Measurements from ENCODE around the gene SPCS3.

SPCS3 gene

DNA sequence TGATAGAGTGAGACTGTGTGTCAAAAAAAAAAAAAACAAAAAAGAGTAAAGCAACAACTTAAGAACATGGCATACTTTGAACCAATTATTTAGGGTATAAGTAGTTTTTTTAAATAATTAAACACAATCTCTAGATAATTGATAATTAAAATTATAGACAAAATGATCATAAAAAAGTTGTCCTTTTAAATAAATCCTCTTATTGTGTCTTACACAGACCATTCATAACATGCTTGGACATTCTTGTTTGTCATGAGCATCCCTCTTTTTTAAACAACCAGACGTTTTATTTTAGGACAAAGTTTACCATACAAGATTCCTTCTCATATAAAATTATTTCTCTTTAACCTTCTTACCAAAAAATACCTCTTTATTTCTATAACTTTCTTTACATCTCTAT, 35.1 kb downstream of the SPCS3 start:
- DNase-seq: no peak

DNA sequence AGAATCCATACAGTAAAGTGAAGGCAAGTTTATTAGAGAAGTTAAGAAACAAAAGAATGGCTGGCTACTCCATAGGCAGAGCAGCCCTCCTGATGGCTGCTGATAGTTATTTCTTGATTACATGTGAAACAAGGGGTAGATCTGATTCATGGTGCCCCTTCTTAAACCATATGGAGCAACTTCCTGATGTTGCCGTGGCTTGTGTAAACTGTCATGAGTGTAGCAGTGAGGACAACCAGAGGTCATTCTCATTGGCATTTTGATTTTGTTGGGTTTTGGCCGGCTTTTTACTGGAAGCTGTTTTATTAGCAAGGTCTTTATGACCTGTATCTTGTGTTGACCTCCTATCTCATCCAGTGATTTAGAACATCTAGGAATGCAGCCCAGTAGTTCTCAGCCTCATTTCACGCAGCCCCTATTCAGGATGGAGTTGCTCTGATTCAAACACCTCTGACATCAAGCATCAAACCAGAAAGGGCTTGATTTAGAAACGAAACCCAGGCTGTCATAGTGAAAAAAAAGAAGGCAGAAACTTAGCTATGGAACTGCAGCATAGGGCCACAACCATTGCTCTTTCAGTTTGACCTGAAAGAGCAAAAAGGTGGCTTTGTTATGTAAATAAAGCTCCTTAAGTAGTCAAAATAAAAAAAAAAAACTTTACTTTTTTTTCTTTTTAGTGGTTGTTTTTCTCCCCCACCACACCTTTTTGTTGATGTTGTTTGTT, 37.8 kb downstream of the SPCS3 start:
- DNase-seq: no peak

DNA sequence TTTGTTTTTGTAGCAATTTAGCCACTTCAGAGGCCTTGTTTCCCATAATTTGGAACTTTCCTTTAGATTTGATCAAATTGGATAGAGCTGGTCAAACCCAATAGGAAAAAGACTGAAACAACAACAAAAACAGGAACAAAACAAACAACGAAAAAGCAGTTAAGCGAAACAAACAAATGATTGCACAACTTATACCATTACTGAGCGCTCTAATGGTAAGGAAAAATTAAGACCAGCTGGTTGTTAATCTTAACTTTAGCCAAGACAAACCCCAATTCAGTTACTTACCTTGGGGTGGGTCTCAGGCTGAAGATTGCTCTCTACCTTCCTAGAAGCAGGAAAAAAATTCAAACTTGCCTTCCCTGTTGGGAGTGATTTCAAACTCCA, 38.3 kb downstream of the SPCS3 start:
- DNase-seq: no peak

DNA sequence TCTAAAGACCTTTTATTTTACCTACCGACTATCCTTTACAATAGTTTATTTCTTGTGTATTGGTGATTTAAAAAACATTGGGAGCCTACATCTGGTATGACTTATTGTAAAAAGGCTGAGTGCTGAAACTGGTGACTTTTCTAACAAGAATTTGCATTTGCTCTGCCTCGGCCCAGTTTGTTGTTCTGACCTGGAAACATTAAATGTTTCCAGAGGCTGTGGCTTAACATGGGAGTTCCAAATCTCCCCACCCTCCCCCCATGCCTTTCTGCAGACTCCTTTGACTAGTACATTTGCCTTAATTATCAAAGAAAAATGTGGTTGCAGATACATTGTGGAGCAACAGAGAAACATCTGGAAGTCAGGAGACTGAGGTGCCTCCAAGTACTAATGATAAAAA, 39.8 kb downstream of the SPCS3 start:
- no peak for DNase-seq

DNA sequence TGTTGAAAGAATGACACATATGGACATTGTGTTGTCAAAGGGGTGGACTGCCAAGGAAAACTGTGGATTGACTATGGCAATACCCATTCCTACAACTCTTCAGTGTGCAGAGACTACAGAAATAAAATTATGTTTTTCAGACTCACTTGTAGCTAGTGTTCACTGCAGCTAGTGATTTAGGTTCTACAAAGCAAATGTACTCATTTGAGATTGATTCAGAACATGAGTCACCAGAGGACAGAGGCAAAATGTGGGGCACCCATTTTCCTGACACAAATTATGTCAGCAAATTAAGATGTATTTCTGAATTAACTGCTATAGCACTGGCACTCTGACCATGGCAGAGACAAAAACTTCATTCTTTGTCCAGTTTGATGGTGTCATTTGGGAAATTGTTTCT, 40.7 kb downstream of the SPCS3 start:
- no peak for DNase-seq

DNA sequence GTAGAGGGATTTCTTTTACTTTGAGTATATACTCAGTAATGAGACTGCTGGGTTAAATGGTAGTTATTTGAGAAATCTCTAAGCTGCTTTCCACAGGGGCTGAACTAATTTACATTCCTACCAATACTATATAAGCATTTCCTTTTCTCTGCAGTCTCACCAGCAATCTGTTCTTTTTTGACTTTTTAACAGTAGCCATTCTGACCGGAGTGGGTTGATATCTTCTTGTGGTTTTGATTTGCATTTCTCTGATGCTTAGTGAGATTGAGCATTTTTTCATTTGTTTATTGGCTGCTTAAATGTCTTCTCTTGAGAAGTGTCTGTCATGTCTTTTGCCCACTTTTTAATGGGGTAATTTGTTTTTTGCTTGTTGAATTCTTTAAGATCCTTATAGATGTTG, 43.3 kb downstream of the SPCS3 start:
- DNase-seq: no peak

DNA sequence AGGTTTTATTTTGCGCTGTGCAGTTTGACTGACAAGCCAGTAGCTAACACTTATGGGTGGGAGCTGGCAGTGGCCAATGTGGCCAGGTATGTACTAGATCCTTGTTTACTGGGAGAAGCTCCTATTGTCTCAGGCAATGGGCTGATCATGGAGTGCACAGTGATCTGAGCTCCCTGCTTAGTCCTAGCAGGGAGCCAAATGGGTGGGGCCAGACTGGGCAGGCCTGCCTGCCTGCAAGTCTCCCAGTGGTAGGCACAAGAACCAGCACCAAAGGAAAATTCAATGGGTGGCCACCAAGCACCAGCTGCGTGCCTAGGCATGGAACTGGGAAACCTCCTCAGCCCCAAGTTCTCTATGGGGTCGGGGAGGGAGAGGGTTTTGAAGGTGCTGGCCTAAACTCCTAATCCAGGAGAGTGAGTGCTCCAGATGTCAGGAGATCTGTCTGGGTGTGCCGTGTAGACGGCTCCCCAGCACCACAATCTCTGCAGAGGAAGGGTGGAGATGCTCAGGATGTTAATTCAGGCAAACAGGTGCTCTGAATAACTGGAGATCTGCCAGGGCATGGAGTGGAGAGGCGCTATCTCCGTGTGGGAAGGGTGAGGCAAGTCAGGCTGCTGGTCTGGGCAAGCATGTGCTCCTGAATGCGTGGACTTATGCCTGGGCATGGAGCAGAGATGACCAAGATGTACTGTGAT, 48.2 kb downstream of the SPCS3 start:
- no peak for DNase-seq

DNA sequence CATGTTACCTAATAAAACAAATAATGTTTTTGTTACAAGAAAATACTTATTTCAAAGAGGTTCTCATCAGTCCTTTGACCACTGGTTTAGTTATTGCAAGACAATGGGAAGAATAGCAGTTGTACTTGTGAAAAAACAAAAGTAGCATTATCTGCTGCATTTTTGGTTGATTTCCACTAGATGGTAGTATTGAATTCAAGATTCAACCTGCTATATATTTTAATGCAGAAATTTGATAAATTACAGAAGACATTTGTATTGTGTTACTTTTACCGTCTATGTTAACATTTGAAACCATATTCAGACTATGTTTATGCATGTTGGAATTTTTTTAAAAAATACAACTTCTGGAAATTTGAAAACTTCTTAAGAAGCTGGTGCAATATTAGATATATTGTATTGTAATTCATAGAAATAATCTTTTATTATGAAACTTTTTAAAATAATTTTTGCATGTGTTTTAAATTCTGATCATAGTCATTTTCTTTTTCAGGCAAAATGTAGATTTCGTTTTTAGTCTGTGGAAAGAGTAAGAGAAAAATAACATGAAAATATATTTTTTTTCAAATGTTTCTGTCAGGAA, 56.4 kb downstream of the SPCS3 start:
- no peak for DNase-seq

DNA sequence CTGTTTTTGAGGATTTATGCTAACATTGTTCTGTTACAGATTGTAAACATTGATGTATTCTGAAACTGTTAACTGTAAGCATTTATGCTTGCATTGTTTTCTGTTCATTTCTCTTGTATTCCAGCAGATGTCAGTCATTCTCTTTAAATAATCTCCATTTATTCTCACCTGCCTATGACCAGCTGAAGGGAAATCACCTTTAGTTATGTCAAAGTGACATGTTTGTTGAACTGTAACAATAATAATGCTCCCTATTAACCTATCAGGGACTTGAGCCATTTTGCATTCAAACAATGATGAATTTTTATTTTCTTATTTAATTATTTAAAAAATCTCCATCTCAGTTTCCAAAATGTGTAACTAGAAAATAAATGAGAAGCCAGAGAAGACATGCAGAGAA, 58.0 kb downstream of the SPCS3 start:
- no peak for DNase-seq

DNA sequence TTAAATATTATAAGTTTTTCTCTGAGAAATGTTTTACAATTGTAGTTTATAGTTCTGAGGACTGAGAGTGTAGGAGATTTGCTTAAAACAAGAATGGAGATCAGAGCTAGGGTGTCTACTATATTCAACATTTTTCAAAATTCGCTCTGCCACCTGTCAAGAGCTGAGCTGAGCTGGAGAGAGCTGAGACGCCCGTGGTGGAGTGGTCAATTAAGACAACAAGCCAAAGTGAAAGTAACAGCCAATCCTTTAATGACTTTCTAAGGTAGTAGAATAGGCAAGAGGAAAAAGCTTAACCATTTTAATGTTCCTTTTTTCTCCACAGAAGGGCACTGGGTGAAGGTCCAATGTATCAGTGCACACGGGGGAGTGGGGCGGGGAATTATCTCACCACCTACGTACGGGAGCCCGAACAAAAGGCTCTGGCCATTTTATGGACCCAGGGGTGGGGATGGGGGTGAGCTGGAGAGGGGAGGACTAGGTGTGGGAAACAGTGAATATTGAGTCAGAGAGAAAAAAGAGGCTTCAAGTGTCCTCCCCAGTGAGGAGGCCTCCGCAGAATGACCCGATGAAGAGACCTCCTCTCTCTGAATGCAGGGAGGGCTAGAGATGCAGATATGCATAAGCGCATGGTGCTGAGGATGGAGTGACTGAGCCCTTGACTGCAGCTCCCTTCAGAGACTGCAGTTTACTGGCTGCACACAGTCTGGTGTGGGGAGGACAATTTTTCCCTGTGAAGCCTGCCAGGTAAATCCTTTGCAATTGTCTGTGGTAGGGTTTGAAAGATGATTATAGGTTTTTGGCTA, 60.8 kb downstream of the SPCS3 start:
- no peak for DNase-seq

All from stimulated activated CD4-positive, alpha-beta T cell treated with anti-CD3 and anti-CD28 coated beads, Interleukin-4, amount 100 ng/mL, for 1 hour (primary cell).